VCaP (cell line): ENCODE measurements around the gene DENND1A.

ENCODE experiments used
- H3K27ac ChIP-seq: fragments of 450-650 bp; 2 replicates; pipeline ENCODE4 v1.5.1; 2017
- TF ChIP-seq, protein P1 (sequence below): fragments of 450-650 bp; conservative IDR thresholded peaks from 2 replicates; pipeline ENCODE4 v1.5.1; 2017; ENCODE audit warnings: mild to moderate bottlenecking, moderate library complexity

The DENND1A gene

GRCh38 chr9:123371228-123371584, 558.7 kb downstream of the DENND1A start:
- TF ChIP-seq, protein P1, sequence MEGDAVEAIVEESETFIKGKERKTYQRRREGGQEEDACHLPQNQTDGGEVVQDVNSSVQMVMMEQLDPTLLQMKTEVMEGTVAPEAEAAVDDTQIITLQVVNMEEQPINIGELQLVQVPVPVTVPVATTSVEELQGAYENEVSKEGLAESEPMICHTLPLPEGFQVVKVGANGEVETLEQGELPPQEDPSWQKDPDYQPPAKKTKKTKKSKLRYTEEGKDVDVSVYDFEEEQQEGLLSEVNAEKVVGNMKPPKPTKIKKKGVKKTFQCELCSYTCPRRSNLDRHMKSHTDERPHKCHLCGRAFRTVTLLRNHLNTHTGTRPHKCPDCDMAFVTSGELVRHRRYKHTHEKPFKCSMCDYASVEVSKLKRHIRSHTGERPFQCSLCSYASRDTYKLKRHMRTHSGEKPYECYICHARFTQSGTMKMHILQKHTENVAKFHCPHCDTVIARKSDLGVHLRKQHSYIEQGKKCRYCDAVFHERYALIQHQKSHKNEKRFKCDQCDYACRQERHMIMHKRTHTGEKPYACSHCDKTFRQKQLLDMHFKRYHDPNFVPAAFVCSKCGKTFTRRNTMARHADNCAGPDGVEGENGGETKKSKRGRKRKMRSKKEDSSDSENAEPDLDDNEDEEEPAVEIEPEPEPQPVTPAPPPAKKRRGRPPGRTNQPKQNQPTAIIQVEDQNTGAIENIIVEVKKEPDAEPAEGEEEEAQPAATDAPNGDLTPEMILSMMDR = no peak
- H3K27ac ChIP-seq = no peak overlapping the region

- H3K27ac ChIP-seq = no peak overlapping the region
- TF ChIP-seq, protein P1 = no peak
These were observed 559.2 kb downstream of the DENND1A start for GRCh38 chr9:123370526-123371227.

GRCh38 chr9:123370108-123370507, 559.8 kb downstream of the DENND1A start:
- no peak overlapping the region for H3K27ac ChIP-seq
- TF ChIP-seq, protein P1 = no peak

- TF ChIP-seq, protein P1 = no peak
- H3K27ac ChIP-seq = no peak overlapping the region
These were observed 560.6 kb downstream of the DENND1A start for GRCh38 chr9:123369296-123369695.

DNA sequence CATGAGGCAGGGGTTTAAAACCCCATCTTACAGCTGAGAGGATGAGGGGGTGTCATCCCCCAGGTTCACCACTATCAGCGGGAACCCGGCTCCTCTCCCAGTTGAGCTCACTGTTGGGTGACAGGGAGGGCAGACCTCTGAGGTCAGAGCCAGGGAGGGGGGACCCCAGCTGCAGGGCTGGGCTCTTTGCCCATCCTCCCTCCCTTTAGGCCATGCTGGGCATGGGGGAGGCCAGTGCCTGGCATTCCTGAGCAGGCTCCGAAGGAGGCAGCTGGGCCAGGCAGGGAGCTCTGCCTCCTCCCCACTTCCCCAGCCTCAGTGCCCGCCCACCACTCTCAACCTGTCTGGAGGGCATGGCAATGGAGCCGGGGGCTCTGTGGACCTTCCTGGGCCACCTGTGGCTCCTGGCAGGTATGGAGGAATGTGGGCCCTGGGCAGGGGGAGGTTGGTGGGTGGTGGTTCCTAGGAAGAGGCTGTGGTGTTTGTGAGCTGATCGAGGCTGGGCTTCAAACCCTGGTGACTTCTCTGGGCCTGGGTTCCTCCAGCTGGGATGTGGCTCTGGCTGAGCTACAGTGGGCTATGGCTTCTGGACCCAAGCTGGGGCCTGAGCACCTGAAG, 561.3 kb downstream of the DENND1A start:
- TF ChIP-seq, protein P1 = no peak
- H3K27ac ChIP-seq = no peak overlapping the region

DNA sequence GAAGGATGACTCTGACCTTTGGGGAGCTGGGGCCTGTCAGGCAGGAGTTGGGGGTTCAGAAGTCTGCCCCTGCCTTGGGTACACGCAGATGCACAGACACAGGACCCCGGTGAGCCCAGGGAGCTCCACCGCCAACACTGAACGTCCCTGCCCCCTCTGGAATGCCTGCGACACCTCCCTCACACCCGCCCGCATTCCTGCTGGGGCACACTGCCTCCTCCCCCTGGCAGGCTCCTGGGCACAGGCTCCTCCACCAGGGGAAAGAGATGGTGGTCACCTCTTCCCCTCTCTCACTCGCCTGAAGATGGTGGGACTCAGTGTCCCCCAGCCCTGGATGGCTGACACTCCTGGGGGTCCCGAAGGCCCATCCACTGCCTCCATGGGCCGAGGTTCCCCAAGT, 561.9 kb downstream of the DENND1A start:
- TF ChIP-seq, protein P1 = no peak
- no peak overlapping the region for H3K27ac ChIP-seq

- H3K27ac ChIP-seq = no peak overlapping the region
- TF ChIP-seq, protein P1 = no peak
These were observed 563.9 kb downstream of the DENND1A start for GRCh38 chr9:123365881-123366528.
